HG03025 (cell line): ENCODE measurements around the gene TPD52L1.

Experiments
- ATAC-seq: cut with Tn5 transposase; IDR thresholded peaks from one replicate; pipeline ENCODE4 v1.9.1; 2021; ENCODE audit warnings: mild to moderate bottlenecking, moderate library complexity; ENCODE audit not compliant: unreplicated experiment, low FRiP score

The TPD52L1 gene

DNA sequence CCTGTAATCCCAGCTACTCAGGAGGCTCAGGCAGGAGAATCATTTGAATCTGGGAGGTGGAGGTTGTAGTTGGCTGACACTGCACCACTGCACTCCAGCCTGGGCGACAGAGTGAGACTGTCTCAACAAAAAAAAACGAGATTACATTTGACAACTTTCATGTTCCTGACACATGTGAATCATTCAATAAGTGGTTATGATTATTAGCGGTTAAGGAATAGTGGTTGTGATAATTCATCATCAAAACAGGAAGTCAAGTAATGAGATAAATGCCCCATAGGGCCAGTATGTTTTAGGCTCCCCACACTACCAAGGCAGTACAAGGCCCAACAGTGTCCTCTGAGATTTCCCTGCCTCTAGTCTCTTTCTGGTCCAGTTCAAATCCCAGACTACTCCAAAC is 145.7 kb downstream of the TPD52L1 start:
- ATAC-seq = no peak

DNA sequence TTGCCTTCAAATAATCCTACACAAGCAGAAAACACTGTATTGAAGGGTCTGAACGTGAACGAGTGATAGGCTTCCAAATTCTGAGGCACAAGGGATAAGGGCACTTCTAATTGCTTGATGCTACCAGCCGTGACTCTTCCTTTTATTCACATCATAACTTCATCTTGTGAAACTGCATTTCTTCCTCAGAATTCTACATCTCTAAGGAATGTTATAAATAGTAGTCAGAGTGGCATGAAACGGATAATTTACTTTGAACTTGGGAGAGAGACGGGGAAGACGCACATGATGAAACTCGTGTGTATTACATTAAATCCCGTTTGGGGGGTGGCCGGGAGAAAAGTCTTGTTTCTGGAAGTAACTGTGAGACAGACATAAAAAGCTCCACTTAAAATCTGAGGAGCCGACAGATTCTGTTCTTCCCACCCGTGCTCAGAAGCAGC is 147.4 kb downstream of the TPD52L1 start:
- ATAC-seq = no peak

DNA sequence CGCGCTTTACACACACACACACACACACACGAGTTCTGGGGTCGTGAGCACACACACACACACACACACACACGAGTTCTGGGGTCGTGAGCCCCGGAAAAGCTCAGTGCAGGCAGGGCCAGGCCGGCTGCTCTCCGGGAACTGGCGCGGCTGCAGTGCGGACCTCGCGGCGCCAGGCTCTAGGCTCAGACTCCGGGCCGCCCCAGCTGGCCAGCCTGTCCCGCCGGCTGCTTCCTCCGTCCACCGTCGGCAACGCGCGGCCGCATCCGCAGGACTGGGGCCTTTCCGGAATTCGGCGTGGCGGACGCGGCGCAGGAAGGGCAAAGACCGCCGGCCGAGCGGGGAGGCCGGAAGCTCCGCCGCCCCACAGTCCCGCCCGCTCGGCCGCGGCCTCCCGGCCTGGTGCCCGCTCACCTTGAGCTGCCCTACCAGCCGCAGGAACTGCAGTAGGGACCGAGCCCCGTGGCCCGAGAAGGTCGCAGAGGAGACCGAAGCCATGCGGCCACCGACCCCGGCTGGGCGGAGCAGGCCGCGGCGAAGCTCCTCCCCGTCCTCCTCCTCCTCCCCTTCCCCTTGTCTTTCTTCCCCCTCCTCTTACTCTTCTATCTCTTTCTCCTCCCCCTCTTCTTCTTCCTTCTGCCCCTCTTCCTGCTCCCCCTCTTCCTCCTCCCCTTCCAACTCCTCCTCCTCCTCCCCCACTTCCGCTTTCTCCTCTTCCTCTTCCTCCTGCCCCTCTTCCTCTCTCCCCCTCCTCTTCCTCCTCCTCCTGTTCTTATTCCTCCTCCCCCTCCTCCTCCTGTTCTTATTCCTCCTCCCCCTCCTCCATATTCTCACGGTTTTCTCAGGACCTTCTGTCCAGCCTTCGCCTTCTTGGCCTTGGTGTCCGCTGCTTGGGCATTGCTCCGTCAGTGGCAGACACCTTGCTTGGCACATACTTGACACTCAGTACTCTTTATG is 148.1 kb downstream of the TPD52L1 start, which contains the start of gene HDDC2:
HDDC2 (minus strand) TSS at position 533 of the 957 bp plus-strand sequence; CDS start at position 498, 35 bp downstream.
- peak; percentile 81 for ATAC-seq

DNA sequence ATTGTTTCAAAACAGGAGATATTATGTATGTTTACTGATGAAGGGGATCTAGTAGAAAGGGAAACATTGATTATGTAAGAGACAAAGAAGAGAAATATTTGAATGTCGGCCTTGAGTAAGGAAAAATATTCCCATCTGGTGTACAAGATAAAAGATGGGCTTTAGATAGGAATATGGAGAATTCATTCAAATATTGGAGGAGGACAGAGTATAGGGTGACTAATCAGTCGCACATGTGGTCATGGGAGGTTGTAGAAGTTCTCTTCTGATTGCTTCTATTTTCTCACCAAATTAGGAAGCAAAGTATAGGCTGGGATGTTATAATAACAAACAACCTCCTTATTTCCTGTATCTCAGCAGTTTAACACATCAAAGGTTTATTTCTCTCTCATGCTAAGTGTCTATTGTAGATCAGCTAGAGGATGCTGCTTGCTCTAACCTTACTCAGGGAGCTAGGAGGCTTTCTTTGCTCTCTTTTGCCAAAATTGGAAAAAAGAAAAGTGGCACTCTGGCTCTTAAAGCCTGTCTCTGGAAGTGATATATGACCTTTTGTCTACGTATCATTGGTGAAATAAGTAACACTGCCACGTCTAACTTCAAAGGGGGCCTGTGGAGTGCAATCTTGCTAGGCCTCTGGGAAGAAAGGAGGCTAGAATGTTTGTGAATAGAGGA is 149.4 kb downstream of the TPD52L1 start:
- ATAC-seq = no peak

DNA sequence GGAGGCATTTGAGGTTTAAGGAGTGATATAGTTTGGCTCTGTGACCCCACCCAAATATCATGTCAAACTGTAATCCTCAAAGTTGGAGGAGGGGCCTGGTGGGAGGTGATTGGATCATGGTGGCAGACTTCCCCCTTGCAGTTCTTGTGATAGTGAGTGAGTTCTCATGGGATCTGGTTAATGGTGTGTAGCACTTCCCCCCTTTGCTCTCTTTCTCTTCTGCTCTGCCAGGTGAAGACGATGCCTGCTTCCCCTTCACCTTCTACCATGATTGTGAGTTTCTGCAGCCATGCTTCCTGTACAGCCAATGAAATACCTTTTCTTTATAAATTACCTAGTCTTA is 149.9 kb downstream of the TPD52L1 start:
- no peak for ATAC-seq

DNA sequence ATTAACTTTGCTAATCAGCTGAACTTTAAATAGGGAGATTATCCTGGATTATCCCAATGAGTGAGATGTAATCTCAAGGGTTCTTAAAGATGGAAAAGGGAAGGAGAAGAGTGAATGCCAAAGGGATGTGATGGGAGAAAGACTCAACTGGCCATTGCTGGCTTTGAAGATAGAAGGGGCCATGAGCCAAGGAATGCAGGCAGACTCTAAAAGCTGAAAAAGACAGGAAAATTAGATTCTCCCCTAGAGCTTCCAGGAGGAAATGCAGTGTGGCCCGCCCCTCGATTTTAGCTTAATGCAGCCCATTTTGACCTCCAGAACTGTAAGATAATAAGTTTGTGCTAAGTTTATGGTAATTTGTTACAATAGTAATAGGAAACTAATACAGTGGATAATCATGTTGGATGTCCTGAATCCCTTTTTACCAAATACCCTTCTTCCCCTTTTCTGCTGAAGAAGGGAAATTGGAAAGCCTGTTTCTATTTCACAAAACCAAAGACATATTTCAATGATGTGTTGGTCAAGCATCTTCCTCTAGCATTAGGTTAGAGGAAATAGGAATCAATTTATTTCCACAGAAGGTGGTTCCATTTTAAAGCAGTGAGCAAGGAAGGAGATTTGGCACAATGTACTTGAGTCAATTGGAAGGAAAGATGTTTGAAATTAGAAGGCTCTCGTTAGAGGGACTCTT is 151.5 kb downstream of the TPD52L1 start:
- ATAC-seq = no peak

DNA sequence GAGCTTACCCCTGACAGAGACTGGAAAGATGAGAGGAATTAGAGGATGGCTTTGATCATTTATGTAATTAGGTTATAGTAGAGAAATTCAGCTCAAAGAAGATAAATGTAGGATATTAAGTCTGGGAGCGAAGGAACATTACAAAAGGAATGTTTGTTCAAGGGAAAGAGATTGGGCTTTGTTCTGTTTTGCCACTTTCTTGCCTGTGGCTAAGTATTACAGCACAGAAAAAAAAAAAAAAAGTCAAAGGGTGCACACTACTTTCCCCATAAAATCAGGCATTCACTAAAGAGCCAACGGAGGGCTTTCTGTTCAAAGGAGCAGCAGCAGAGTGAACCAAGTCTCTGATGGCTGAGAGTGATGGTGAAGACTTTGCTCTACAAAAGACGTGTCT is 153.2 kb downstream of the TPD52L1 start:
- ATAC-seq = no peak

DNA sequence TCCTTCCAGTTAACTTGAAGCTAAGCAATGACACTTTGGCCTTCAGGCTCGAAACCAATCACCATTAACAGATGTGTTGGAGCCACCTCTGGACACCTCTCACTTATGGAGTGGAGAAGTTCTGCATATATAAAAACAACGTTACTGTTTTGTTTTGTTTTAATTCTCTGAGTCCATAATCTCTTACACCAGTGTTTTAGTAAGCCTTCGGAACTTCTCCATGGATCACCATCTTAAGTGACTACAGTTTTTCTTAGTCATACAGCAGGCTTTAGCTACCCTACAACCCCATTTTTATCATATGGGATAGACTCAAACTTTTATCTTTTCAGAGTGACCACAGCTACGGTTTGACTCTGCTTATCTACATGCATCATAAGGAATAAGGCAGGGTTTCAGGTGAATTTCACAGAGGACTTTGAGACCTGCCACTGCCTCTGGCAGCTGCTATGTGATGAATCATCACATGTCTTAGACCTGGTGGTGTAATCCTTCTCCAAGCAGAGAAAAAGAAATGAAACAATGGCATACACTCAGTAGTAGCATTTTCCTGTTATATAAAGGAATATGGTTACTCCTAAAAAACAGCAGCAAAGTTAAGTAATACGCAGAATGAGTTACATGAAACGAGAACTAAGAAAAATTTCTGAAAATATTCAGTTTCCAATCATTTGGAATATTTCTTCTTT is 153.7 kb downstream of the TPD52L1 start:
- ATAC-seq = no peak

DNA sequence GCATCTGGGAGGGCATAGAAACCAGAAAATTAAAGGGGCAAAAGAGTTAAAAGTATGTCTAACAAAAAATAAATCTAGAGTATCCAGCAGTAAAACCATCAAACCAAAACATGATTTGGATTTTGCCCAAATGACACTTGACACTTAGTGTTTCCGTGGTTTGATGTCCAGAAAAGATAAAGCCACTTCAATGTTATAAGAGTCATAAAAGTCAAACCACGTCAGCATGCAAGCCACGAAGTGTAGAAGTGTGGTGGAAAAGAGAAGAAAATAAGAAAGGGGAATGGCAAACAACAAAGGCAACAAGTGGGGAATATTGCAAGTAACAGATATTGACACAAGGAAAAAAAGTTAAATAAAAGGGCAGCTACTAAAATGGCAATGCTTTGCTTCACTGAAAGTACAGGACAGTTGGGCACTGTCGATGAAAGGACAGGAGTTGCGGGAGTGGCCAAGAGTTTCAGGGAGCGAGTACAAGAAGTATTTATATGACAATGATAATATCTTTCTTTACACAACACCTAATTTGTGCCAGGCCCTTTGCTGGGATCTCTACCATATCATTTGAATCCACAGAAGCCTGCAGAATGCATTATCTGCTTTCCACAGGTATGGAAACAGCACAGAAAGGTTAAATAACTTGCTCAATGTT is 154.5 kb downstream of the TPD52L1 start:
- no peak for ATAC-seq

DNA sequence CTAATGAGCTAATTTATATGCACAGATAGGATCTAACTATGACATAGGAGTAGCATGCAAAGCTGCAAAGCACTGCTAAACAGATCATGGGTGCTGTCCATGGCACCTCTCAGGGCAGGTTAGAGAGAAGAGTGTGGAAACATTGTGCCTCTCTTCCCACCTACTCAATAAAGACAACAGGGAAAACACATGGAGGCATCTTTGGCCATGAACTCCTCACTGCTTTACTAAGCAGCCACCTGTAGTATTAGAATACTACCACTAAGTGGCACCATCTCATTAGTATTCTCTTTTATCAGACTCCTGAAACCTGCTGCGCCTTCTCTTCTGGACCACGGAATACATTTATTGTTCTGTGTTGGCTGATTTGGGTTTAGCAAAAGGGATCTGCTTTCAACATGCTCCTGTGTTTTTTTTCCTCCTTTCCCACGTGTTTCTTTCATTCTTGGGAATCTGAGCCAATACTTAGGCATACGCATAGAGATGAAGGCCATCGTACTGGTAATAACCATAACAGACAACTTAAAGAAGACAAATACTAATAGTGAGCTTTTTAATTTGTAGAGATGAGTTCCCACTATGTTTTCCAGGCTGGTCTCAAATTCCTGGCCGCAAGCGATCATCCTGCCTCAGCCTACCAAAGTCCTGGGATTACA is 157.5 kb downstream of the TPD52L1 start:
- peak; percentile 74 for ATAC-seq

DNA sequence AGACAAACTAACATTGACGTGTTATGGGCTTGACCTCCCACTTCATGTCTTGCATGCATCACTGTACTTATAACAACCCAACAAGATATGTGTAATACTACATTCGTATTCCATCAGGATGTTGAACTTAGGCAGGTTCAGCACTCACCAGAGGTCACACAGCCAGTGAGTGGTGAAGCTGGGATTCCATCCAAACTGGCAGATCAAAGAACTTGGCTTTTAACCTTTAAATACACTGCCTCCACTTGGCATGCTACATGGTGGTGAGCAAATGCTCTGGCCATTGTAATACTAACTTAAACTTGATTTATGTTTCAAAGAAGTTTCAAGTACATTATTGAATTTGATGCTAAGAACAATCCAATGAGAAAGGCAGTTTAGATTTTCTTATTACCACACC is 158.9 kb downstream of the TPD52L1 start:
- ATAC-seq = no peak

DNA sequence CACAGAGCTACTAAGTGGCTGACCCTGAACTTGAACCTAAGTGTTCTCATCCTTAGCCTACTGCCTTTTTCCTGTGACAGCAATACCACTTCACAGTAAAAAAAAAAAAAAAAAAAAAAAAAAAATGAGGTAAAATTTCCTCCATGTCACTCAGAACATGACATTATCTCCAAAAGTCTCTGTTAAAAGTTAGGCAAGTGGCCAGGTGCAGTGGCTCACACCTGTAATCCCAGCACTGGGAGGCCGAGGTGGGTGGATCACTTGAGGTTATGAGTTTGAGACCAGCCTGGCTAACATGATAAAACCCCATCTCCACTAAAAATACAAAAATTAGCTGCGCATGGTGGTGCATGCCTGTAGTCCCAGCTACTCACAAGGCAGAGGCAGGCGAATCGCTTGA is 159.4 kb downstream of the TPD52L1 start:
- ATAC-seq = no peak
